ENCODE results near the gene FOXP2.
A peak's percentile ranks its signal among the peaks of the same experiment; 100 is the strongest.

FOXP2 gene

GRCh38 chr7:114502454-114503254 is 88.0 kb downstream of the FOXP2 start (continued):
- TF ChIP-seq ZNF2 (tag by site-specific recombination; IDR thresholded peaks at IDR 0.05) (0 out of 2 replicates have a peak, but pooled peaks have one; percentile 49), ZNF133 (tag by site-specific recombination; IDR thresholded peaks at IDR 0.05) (peak; percentile 22; the same call in 1 of the 2 replicates), ZNF843 (tag by site-specific recombination; IDR thresholded peaks at IDR 0.05) (peak; percentile 93), BCL11B (tag by site-specific recombination; IDR thresholded peaks at IDR 0.05; ENCODE audit: low read depth) (0 out of 2 replicates have a peak, but pooled peaks have one; percentile 39), ZNF600 (tag by site-specific recombination; IDR thresholded peaks at IDR 0.05) (0 out of 2 replicates have a peak, but pooled peaks have one; percentile 24), ZIC2 (tag by site-specific recombination; IDR thresholded peaks at IDR 0.05) (0 out of 2 replicates have a peak, but pooled peaks have one; percentile 34), OSR2 (tag by site-specific recombination; IDR thresholded peaks at IDR 0.05) (peak; percentile 66; the same call in 1 of the 2 replicates), ZNF16 (tag by site-specific recombination; IDR thresholded peaks at IDR 0.05; ENCODE audit: low read depth) (no peak), ZNF561 (tag by site-specific recombination; IDR thresholded peaks at IDR 0.05; ENCODE audit: borderline replicate concordance) (peak; percentile 84; the same call in 1 of the 2 replicates)

- Histone ChIP-seq H3K36me3 (ENCODE audit: control insufficient read depth in 2 of 2, insufficient read depth in 1 of 2, low read length in 2 of 2) (no peaks in the 10 kb centered on the region), H3K4me3 (ENCODE audit: low read depth, low read length) (no peak overlapping the region), H3K4me1 (ENCODE audit: control insufficient read depth, insufficient read depth, low read length) (peaks cover 6% of the 10 kb centered on the region; the same call in 1 of the 2 replicates), H3K27ac (ENCODE audit: extremely low read depth, low read depth, low read length) (no peak overlapping the region), H3K9me3 (ENCODE audit: control insufficient read depth, insufficient read depth, low read depth, low read length) (no peaks in the 10 kb centered on the region)
- ChIA-PET CTCF (no interaction called here), POLR2A (no interaction called here)
- TF ChIP-seq ZNF19 (tag by site-specific recombination; IDR thresholded peaks at IDR 0.05; ENCODE audit: low read depth) = no peak
- no peak for TF ChIP-seq REPIN1 (tag by site-specific recombination; IDR thresholded peaks at IDR 0.05; ENCODE audit: low read depth)
- no peak for TF ChIP-seq ZNF600 (tag by site-specific recombination; IDR thresholded peaks at IDR 0.05)
- no peak for TF ChIP-seq SP7 (tag by site-specific recombination; IDR thresholded peaks at IDR 0.05)
- TF ChIP-seq ZNF112 (tag by site-specific recombination; IDR thresholded peaks at IDR 0.05) = no peak
- no peak for TF ChIP-seq ZNF513 (tag by site-specific recombination; IDR thresholded peaks at IDR 0.05)
- no peak for TF ChIP-seq ZNF426 (tag by site-specific recombination; IDR thresholded peaks at IDR 0.05)
- no peak for TF ChIP-seq ZNF26 (tag by site-specific recombination; IDR thresholded peaks at IDR 0.05)
- no peak for TF ChIP-seq ZNF133 (tag by site-specific recombination; IDR thresholded peaks at IDR 0.05)
- no peak for TF ChIP-seq SP2 (tag by site-specific recombination; IDR thresholded peaks at IDR 0.05)
- no peak for TF ChIP-seq ZFP37 (tag by site-specific recombination; IDR thresholded peaks at IDR 0.05)
- TF ChIP-seq ZFP69B (tag by site-specific recombination; IDR thresholded peaks at IDR 0.05) = no peak
- TF ChIP-seq ZNF555 (tag by site-specific recombination; conservative IDR thresholded peaks at IDR 0.05) = no peak
- no peak for TF ChIP-seq ZNF747 (tag by site-specific recombination; IDR thresholded peaks at IDR 0.05)
- no peak for TF ChIP-seq ZBTB20 (tag by site-specific recombination; IDR thresholded peaks at IDR 0.05)
- no peak for TF ChIP-seq ZNF18 (tag by site-specific recombination; IDR thresholded peaks at IDR 0.05)
- TF ChIP-seq ZSCAN18 (tag by site-specific recombination; IDR thresholded peaks at IDR 0.05) = no peak
- no peak for TF ChIP-seq EGR2 (tag by site-specific recombination; IDR thresholded peaks at IDR 0.05; ENCODE audit: low read depth)
- no peak for TF ChIP-seq KLF16 (tag by site-specific recombination; IDR thresholded peaks at IDR 0.05)
Measured at GRCh38 chr7:114504586-114504985, 90.0 kb downstream of the FOXP2 start.

All from HEK293 (cell line).